B cell (primary cell): ENCODE results near the gene SIGLEC7.

Source experiments
- EZH2 ChIP-seq: IDR thresholded peaks from 2 replicates; pipeline ENCODE4 v1.6.1; 2012; ENCODE audit warnings: borderline replicate concordance, low read depth, mild to moderate bottlenecking, moderate library complexity, low read length; ENCODE audit not compliant: insufficient read depth, poor library complexity, severe bottlenecking
- TF ChIP-seq, protein P1 (sequence below): fragments of 200-600 bp; IDR thresholded peaks from one replicate; pipeline ENCODE4 v1.8.0; 2022; ENCODE audit warnings: antibody characterized with exemption, mild to moderate bottlenecking

DNA sequence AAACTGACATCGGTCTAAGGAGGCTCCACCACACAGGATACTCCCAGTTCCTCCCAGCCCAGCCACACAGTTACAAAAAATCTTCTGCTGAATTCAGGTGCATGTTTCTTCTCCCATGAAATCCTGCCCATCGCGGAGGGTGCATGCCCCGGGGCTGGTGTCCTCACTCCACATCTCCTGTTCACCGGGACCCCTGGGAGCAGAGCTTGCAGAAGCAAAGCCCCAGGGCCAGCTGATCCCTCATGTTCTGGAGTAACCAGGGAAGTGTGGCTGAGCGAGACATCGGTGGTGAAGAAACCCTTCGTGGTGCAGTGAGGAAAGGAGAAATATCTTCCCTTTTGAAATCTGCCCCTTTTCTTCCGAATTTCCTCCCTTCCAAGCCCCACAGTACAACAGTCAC, 18.3 kb upstream of the SIGLEC7 start:
- no peak for TF ChIP-seq EZH2
- TF ChIP-seq, protein P1, sequence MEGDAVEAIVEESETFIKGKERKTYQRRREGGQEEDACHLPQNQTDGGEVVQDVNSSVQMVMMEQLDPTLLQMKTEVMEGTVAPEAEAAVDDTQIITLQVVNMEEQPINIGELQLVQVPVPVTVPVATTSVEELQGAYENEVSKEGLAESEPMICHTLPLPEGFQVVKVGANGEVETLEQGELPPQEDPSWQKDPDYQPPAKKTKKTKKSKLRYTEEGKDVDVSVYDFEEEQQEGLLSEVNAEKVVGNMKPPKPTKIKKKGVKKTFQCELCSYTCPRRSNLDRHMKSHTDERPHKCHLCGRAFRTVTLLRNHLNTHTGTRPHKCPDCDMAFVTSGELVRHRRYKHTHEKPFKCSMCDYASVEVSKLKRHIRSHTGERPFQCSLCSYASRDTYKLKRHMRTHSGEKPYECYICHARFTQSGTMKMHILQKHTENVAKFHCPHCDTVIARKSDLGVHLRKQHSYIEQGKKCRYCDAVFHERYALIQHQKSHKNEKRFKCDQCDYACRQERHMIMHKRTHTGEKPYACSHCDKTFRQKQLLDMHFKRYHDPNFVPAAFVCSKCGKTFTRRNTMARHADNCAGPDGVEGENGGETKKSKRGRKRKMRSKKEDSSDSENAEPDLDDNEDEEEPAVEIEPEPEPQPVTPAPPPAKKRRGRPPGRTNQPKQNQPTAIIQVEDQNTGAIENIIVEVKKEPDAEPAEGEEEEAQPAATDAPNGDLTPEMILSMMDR = no peak
